ENCODE measurements around the gene GDI2. TPM values are rescaled to one million over a fixed set of nuclear protein-coding genes. Genes with fewer than 3 reads are reported as not detected.
A peak's percentile ranks its signal among the peaks of the same experiment; 100 is the strongest.

The GDI2 gene
- polyA plus RNA-seq, 1 donor (not counting 4 experiments of a cell fraction or from before 2014, with no cell fraction given) = 293 TPM

- no peaks in the 10 kb centered on the region for H3K9me3 ChIP-seq (ENCODE audit: control insufficient read depth, low read depth, low read length)
- H3K4me1 ChIP-seq (ENCODE audit: control insufficient read depth, extremely low read depth, insufficient read depth, low read length) = peaks cover 12% of the 10 kb centered on the region
- H3K9ac ChIP-seq (ENCODE audit: control insufficient read depth, extremely low read depth, insufficient read depth, low read length) = no peak overlapping the region
- DNase-seq (ENCODE audit: low read depth, low spot score) = no peak
- no peak overlapping the region for H3K27ac ChIP-seq (ENCODE audit: control insufficient read depth, insufficient read depth, low read length)
- dilution Hi-C loops (cut with MboI; ENCODE audit: extremely low pct_ligation_motif_present, low sequenced_read_pairs) = no loop called here
- no peak overlapping the region for H3K4me2 ChIP-seq (ENCODE audit: control insufficient read depth, extremely low read depth, insufficient read depth, low read depth, low read length)
- no peak overlapping the region for H2AFZ ChIP-seq (ENCODE audit: control insufficient read depth, low read length)
- H3K36me3 ChIP-seq (ENCODE audit: control insufficient read depth in 2 of 2, extremely low read depth in 1 of 2, insufficient read depth in 2 of 2, low read length in 2 of 2) = peaks cover 4 to 7% of the 10 kb centered on the region in 2 experiments
- H3K27me3 ChIP-seq (ENCODE audit: control insufficient read depth, extremely low read depth, insufficient read depth, low read length) = no peaks in the 10 kb centered on the region
- H4K20me1 ChIP-seq (ENCODE audit: control insufficient read depth, extremely low read depth, insufficient read depth, low read length) = no peaks in the 10 kb centered on the region
- TF ChIP-seq EZH2 (IDR thresholded peaks at IDR 0.05; ENCODE audit: low read length) (no peak), CTCF (optimal IDR thresholded peaks at IDR 0.05 in 1 of 3, IDR thresholded peaks at IDR 0.05 in 1 of 3, conservative IDR thresholded peaks at IDR 0.05 in 1 of 3; ENCODE audit: extremely low read depth in 1 of 3, insufficient read depth in 2 of 3, low read length in 3 of 3) (no peak)
- H3K9me1 ChIP-seq (ENCODE audit: control insufficient read depth, extremely low read depth, insufficient read depth, low read length) = no peaks in the 10 kb centered on the region
- H3K4me3 ChIP-seq (ENCODE audit: control insufficient read depth in 2 of 3, extremely low read depth in 1 of 3, insufficient read depth in 2 of 3, low read depth in 1 of 3, low read length in 3 of 3) = no peak overlapping the region
- FAIRE-seq = no peak
- peaks cover 3% of the 10 kb centered on the region for H3K79me2 ChIP-seq (ENCODE audit: control insufficient read depth, insufficient read depth, low read length)
These were observed 89.5 kb downstream of the GDI2 start for GRCh38 chr10:5723692-5724091.

GRCh38 chr10:5720182-5720581, 93.1 kb downstream of the GDI2 start:
- Histone ChIP-seq H3K4me2 (ENCODE audit: control insufficient read depth, extremely low read depth, insufficient read depth, low read depth, low read length) (no peak overlapping the region), H3K9ac (ENCODE audit: control insufficient read depth, extremely low read depth, insufficient read depth, low read length) (no peak overlapping the region), H2AFZ (ENCODE audit: control insufficient read depth, low read length) (no peak overlapping the region), H3K9me3 (ENCODE audit: control insufficient read depth, low read depth, low read length) (no peaks in the 10 kb centered on the region), H3K27me3 (ENCODE audit: control insufficient read depth, extremely low read depth, insufficient read depth, low read length) (no peaks in the 10 kb centered on the region), H3K36me3 (ENCODE audit: control insufficient read depth in 2 of 2, extremely low read depth in 1 of 2, insufficient read depth in 2 of 2, low read length in 2 of 2) (peaks cover 0 to 4% of the 10 kb centered on the region in 2 experiments), H3K4me1 (ENCODE audit: control insufficient read depth, extremely low read depth, insufficient read depth, low read length) (peaks cover 12% of the 10 kb centered on the region), H3K4me3 (ENCODE audit: control insufficient read depth in 2 of 3, extremely low read depth in 1 of 3, insufficient read depth in 2 of 3, low read depth in 1 of 3, low read length in 3 of 3) (no peak overlapping the region), H3K79me2 (ENCODE audit: control insufficient read depth, insufficient read depth, low read length) (peaks cover 24% of the 10 kb centered on the region), H3K9me1 (ENCODE audit: control insufficient read depth, extremely low read depth, insufficient read depth, low read length) (no peaks in the 10 kb centered on the region), H4K20me1 (ENCODE audit: control insufficient read depth, extremely low read depth, insufficient read depth, low read length) (no peaks in the 10 kb centered on the region), H3K27ac (ENCODE audit: control insufficient read depth, insufficient read depth, low read length) (peak overlapping the region; percentile 65)
- dilution Hi-C loops (cut with MboI; ENCODE audit: extremely low pct_ligation_motif_present, low sequenced_read_pairs) = no loop called here
- DNase-seq (ENCODE audit: low read depth, low spot score) (peak; percentile 42), FAIRE-seq (peak; percentile 52)
- no peak for TF ChIP-seq EZH2 (IDR thresholded peaks at IDR 0.05; ENCODE audit: low read length)
- TF ChIP-seq CTCF (optimal IDR thresholded peaks at IDR 0.05 in 1 of 3, IDR thresholded peaks at IDR 0.05 in 1 of 3, conservative IDR thresholded peaks at IDR 0.05 in 1 of 3; ENCODE audit: extremely low read depth in 1 of 3, insufficient read depth in 2 of 3, low read length in 3 of 3) = no peak

Measured in keratinocyte (primary cell).